ENCODE results near the gene NCKAP5L. TPM values are rescaled to one million over a fixed set of nuclear protein-coding genes. Genes with fewer than 3 reads are reported as not detected.

The NCKAP5L gene
- total and polyA plus RNA-seq, 2 of the 8 experiments (the other 6 are each of a cell fraction or from before 2014, with no cell fraction given), result 9.4 to 27.9 TPM

DNA sequence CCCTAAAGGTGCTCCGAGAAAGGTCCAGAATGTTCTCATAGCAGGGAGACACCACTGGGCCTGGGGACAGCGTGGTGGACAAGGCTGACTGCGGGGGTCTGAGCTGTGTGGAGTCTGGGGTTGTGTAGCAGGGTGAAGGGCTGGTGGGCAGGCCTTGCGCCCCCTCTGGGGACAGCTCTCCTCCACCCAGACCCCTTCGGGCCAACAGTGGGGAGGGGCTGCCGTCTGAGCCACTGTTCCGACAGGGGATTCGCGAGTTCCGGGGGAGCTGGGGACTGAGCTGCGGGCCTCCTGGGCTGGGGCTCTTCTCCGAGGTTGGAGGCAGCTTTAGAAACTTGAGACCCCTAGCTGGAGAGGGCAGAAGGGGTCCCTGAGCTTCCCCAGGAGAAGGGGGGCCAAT is 32.1 kb downstream of the NCKAP5L start:
- FAIRE-seq, result no peak
- H3K4me2 ChIP-seq (ENCODE audit: insufficient read depth in 1 of 2, low read depth in 2 of 2, low read length in 2 of 2), result no peak overlapping the region
- CTCF ChIA-PET (ENCODE audit: partially characterized antibody), result interaction anchor here (0.6 to 8.1 kb wide), 10 partner anchors 8 to 151 kb away, joined by 3 to 54 read pairs (median 6); no protein-coding TSS in a partner anchor
- no peaks in the 10 kb centered on the region for H3K23me2 ChIP-seq (ENCODE audit: low read depth, low read length)
- peaks cover 0 to 8% of the 10 kb centered on the region in 2 experiments for H4K20me1 ChIP-seq (replicated peaks in 1 of 2; ENCODE audit: control insufficient read depth in 1 of 2, insufficient read depth in 2 of 2, low read length in 2 of 2)
- no peaks in the 10 kb centered on the region for H3K27me3 ChIP-seq (replicated peaks in 1 of 4; ENCODE audit: control insufficient read depth in 3 of 4, extremely low read depth in 1 of 4, insufficient read depth in 3 of 4, low read length in 3 of 4)
- H4K8ac ChIP-seq (ENCODE audit: extremely low read depth, insufficient read depth, low read length), result no peak overlapping the region
- no peak overlapping the region for H2AFZ ChIP-seq (ENCODE audit: low read length)
- H4K5ac ChIP-seq (ENCODE audit: insufficient read length, low read depth, low read length), result no peak overlapping the region
- H3K27ac ChIP-seq (ENCODE audit: low read depth, low read length), result no peak overlapping the region
- H3K36me3 ChIP-seq (ENCODE audit: control insufficient read depth in 2 of 4, insufficient read depth in 4 of 4, low read length in 3 of 4), result peaks cover 2 to 21% (median 17%) of the 10 kb centered on the region in 4 experiments; a peak in 6 of 8 replicates
- H3K56ac ChIP-seq (replicated peaks; ENCODE audit: insufficient read length, low read depth, low read length), result no peak overlapping the region
- POLR2A ChIA-PET (ENCODE audit: partially characterized antibody), result interaction anchor here (0.6 to 3.9 kb wide), 8 partner anchors 9 to 55 kb away, joined by 3 to 14 read pairs (median 8); partner anchors contain the start of genes NCKAP5L and TMBIM6
- no peak overlapping the region for H3K18ac ChIP-seq (ENCODE audit: extremely low read depth, low read length)
- H2BK5ac ChIP-seq (ENCODE audit: low read depth, low read length), result no peak overlapping the region
- H3K79me1 ChIP-seq (ENCODE audit: low read depth, low read length), result no peaks in the 10 kb centered on the region
- no peak overlapping the region for H3K9ac ChIP-seq (replicated peaks in 1 of 4; ENCODE audit: extremely low read depth in 1 of 4, low read depth in 3 of 4, low read length in 3 of 4)
- H3K4me3 ChIP-seq (ENCODE audit: extremely low read depth in 1 of 4, insufficient read depth in 2 of 4, low read depth in 3 of 4, low read length in 4 of 4), result no peak overlapping the region
- H2BK15ac ChIP-seq (ENCODE audit: low read length), result no peak overlapping the region
- no peak overlapping the region for H3K23ac ChIP-seq (ENCODE audit: insufficient read length)
- no peak overlapping the region for H4K91ac ChIP-seq (replicated peaks; ENCODE audit: insufficient read length, low read length)
- WGBS, 2 experiments (ENCODE audit: extremely low coverage in 1 of 2, insufficient coverage in 1 of 2, insufficient read length in 1 of 2, insufficient replicate concordance in 2 of 2, low coverage in 1 of 2, low lambda C conversion rate in 2 of 2, missing lambda C conversion rate in 1 of 2), result 88% methylated on average over 12 of the region's 12 CpGs; no CpG with 5 or more reads in 1 of the 2 experiments
- H2AK5ac ChIP-seq (ENCODE audit: low read depth, low read length), result no peak overlapping the region
- no peak overlapping the region for H2BK120ac ChIP-seq (replicated peaks; ENCODE audit: low read depth, low read length)
- H3K79me2 ChIP-seq (ENCODE audit: control insufficient read depth in 1 of 2, insufficient read depth in 2 of 2, low read length in 2 of 2), result no peaks in the 10 kb centered on the region
- no peaks in the 10 kb centered on the region; a peak in 1 of 7 replicates for H3K4me1 ChIP-seq (replicated peaks in 1 of 4; ENCODE audit: control insufficient read depth in 3 of 4, insufficient read depth in 4 of 4, low read length in 3 of 4)
- DNase-seq (ENCODE audit: low read depth in 1 of 2, low spot score in 2 of 2), result no peak
- no peak overlapping the region for H3K4ac ChIP-seq (replicated peaks; ENCODE audit: insufficient read length, low read depth, low read length)
- no peak overlapping the region for H2BK12ac ChIP-seq (ENCODE audit: low read depth, low read length)
- no peak overlapping the region for H2BK20ac ChIP-seq (ENCODE audit: low read length)
- no peak overlapping the region for H3K14ac ChIP-seq (ENCODE audit: insufficient read length)
- H3K9me3 ChIP-seq (ENCODE audit: insufficient read depth in 2 of 2, low read depth in 1 of 2, low read length in 1 of 2), result no peaks in the 10 kb centered on the region
- TF ChIP-seq SUZ12 (IDR thresholded peaks at IDR 0.05; ENCODE audit: low read length), result no peak
- no peak for TF ChIP-seq TAF7 (optimal IDR thresholded peaks at IDR 0.05; ENCODE audit: borderline replicate concordance, low read depth, low read length)
- no peak for TF ChIP-seq TCF12 (IDR thresholded peaks at IDR 0.05; ENCODE audit: low read depth, low read length)
- TF ChIP-seq CREB1 (IDR thresholded peaks at IDR 0.05), result no peak

Measured in H1 (cell line).